ENCODE measurements around the gene SPATA25.

DNA sequence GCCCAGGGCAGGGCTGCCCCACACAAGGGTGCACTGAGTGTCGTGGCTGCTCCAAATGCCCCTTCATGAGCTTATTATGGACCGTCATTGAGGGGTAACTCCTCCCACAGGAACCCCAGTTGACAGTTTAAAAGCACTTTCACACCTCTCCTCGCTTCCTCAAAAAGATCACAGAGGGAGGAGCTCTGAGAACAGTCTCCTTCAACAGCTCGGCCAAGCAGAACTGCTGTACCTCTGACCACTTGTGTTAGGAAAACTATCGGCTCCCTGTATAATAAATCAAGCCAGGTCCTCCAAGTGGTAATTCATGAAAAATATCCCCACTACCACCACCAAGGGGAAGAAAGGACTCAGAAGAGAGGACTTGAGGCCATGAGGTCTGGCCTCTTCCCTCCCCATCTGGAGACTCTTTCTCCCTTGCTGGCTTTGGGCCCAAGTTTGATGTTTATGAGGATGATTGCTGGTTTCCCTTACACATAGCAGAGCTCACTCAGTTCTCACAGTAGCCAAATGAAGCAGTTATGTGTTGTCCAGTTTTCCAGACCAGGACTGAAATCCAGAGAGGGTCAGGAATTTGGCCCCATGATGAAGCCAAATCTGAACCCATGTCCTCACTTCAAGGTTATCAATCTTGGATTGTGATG, 45.1 kb downstream of the SPATA25 start:
- TF ChIP-seq CTCF (IDR thresholded peaks at IDR 0.05) (no peak), EP300 (IDR thresholded peaks at IDR 0.05) (no peak), POLR2A (IDR thresholded peaks at IDR 0.05) (no peak)
